Forelimb muscle (tissue), 1 donor: ENCODE measurements around the gene WWOX. TPM values are rescaled to one million over a fixed set of nuclear protein-coding genes. Genes with fewer than 3 reads are reported as not detected.
"Not testable (repeated sequence)": the region's sequence is repeated elsewhere in the genome, so short reads cannot be mapped to it uniquely, and the experiment has no call there.

Experiments used
- DNase-seq: peaks from one replicate; pipeline ENCODE4 v3.0.0-alpha.2; 2013; ENCODE audit warnings: low read depth
- polyA plus RNA-seq: library from polyadenylated mRNA; unstranded; fragments of 120-200 nt; gene quantifications from one replicate; pipeline ENCODE4 v1.2.1, GENCODE V29; 2013; ENCODE audit not compliant: insufficient read length

The WWOX gene
- polyA plus RNA-seq, 1 donor: 11.9 TPM

DNA sequence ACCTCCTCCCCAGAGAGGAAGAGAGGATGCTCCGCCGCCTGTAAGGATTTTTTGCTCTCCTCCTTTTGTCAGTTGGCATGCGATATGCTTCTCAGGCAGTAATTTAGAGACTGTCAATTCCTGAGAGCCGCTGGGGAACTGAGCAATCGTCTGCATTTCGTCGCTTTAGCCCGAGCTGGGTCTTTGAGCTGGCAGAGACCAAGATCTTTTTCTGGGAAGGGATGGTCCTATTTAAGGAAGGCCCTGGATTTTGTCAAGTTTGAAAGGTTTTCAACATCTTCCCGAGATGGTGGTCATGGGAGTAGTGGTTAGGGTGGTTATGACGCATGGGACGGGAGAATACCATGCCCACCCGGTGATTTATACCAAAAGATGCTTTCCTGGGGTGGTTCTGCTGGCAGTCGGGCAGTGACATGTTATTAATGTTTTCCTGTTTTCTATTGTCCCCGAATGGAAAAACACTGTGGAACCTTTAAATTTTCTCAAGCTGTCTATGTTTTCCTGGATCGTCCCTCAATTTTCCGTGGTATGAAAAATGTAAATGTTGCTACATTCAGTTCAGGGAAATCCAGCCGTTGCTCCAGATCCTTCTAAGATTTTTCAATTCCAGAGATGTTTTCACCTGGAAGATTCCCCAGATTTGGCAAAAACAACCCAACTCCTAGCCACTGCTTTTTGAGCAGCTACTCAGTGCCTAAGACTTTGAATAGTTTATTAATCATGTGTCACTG is 914.6 kb downstream of the WWOX start:
- DNase-seq: peak; percentile 39

DNA sequence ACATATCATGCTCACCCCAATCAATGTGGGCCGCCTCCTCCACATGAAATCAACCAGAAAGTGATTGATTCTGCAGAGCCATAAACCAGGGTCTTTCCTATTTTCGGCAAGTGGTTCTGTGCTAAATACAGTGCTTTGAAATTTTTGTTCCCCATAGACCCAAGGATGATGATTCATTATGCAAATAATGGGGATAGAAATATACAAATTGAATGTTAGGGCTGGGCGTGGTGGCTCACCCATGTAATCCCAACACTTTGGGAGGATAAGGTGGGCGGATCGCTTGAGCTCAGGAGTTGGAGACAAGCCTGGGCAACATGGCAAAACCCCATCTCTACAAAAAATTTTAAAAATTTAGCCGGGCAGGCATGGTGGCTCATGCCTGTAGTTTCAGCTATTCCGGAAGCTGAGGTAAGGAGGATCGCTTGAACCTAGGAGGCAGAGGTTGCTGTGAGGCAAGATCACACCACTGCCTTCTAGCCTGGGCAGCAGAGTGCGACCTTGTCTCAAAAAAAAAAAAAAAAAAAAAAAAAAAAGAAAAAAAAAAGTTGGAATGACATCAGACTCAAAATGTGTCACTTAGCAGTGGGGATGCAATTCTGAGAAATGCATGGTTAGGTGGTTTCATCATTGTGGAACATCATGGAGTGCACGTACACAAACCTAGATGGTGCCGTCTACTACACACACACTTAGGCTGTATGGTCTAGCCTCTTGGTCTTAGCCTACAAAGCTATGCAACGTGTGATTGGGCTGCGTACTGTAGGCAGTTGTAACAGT is 919.4 kb downstream of the WWOX start:
- no peak for DNase-seq

DNA sequence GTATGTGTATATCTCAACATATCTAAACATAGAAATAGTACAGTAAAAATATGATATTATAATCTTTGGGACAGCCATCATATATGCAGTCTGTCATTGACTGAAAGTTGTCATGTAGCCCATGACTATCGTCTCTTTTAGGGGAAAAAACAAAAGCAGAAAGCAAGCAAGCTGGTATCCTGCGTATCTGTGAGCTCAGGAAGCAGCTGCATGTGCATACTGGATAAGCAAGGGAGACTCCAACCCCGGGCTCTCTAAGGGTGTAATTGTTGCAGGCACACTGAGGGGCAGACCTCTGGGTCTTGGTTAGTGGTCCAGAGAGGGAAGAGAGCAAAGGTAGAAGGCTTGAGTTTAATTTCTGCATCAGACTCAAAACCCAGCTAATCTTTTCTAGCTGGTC is 920.0 kb downstream of the WWOX start:
- no peak for DNase-seq

DNA sequence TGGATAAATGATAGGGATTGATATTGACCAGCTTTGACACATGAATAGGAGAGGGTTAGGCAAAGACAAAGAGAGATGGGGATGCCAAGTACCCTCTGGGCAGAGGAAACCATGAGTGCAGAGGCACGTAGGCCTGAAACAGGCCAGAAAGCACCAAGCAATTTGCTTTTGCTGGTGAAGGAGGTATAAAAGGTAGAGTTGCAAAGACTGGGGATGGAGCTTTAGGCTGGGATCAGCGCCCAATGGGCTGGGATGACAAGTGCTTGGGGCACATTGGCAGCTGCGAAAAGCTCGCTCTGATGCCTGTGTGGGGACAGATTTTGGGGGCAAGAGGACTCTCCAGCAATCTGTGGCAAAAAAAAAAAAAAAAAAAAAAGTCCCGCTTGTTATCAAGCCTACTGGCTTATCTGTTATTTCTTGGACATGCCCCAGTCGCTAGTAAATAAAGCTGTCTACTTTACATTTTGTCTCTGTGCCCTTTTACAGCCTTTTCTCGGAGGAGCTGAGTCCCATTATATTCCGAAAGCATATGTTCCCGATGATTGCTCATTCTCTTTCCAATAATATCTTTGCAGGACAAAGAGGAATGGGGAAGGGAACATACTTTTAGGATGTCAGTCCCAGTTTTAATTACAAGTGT is 922.7 kb downstream of the WWOX start:
- DNase-seq: no peak

DNA sequence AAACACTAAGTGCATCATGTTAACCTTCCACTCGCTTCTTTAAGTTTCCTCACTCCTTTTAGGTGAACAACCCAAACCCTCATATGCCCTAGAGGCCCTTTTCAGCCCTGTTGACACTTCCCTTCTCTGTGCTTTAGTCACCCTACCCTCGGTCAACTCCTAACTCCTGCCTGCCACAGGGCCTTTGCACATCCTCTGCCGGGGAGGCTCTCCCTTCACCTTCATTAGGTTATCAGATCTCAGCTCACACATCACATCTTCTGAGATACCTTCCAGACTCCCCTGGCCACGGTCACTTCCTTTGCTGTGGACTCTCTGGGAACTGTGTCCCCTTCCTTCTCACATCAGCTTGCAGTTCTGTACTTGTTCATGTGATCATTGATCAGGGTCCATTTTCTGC is 926.7 kb downstream of the WWOX start:
- no peak for DNase-seq

DNA sequence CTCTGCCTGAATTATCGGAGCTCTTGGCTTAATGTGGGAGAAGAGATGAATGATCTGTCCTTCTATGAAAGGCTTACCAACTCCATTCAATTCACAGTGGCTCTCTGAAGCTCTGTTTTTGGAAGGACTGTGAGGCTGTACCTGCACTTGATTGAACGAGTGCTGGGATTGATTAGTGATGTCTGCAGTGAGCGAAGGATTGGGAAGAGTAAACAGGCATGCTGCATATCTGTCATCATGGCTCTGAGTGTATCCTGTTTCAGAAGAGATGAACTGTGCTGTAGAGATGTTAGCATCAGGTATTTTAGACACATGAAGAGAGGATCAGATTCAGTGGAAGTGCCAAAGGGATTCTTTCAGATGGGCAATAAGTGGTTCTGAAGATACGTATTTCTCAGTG is 937.1 kb downstream of the WWOX start:
- DNase-seq: no peak

DNA sequence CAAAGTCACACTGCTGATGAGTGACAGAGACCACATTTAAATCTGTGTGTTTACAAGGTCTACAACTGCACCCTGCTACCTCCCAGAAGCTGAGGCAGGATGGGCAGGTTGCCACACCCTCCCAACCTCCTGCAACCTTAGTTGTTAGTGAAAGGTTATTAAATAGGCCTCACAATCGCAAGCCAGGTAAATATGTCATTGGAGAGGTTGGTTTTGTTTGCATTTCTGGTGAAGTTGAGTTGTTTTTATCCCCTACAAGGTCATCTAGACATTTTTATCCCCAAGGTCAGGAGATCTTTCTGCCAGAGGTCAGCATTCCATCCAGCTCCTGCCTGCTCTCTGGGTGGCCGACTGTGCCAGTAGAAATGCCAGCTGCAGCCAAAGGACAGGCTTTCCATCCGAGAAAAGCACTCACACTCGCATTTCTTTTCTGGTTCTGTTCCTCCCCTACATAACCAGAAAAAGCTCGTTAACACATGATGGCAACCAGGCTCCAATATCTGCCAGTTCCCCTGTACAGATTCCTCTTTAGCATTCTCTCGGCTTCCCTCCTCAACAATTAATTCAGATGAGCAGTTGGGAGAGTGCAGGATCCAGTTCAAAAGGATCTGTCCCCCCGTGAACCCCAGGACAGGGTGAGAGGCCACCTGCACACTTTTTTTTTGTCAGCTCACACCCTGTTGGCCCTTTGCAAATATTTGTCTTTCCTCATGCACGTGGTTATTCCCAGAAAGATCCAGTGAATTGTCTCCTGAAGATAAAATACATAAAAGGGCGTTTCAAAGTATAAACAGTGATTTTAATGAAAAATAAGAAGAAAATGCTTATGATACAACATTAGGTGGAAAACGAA is 938.3 kb downstream of the WWOX start:
- no peak for DNase-seq

DNA sequence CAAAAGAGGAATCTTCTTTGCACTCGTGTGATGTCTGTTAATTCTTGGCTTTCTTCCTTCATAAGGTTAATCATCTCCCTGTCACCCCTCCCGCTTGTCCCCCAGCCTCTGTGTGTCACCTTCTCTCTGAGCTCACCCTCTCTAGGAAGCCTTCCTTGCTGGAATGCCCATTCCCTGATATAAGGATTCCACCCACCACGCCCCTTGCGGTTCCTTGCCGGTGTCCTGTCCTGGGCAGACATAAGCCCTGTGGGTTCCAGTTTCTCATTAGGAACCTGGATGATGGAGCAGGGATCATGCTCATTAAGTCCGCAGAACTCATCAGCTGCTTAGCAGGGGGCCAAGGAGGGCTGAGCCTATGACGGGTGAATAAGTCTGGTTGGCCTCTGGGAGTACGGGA is 941.8 kb downstream of the WWOX start:
- no peak for DNase-seq

DNA sequence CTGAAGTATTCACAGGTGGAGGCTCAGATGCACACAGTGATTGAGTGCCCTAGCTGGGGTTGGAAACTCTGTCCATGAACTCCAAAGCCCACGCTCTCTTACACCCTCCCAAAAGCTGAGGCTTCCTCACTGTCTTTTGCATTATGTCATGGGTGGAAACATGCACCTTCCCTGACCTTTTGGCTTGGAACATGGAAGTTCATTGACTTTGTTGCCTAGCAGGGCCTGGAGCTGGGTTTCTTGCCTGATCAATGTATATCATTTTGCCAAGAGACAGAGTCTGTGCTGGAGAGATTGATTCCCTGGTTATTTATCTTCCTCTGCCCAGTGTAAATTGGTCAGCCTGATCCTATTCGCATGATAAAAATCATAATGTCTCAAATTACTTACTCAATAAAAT is 942.7 kb downstream of the WWOX start:
- DNase-seq: no peak

DNA sequence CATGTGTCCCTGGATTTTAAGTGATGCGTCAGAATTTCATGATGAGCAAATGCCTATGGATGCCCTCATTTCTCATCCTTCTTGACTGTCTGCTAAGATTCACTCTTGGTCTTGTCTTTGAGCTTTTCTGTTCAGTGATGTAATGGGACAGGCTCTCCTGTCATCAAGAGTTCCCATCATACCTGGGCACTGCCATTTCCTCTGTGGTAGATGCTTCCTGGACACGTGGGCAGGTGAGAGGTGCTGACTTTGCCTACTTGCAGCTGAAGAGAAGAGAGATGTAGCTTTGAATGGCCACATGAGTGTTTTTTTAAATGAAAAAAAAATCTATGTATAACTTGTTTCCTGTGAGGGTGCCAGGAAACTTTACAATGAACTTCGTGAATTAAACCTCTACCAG is 943.4 kb downstream of the WWOX start:
- no peak for DNase-seq

DNA sequence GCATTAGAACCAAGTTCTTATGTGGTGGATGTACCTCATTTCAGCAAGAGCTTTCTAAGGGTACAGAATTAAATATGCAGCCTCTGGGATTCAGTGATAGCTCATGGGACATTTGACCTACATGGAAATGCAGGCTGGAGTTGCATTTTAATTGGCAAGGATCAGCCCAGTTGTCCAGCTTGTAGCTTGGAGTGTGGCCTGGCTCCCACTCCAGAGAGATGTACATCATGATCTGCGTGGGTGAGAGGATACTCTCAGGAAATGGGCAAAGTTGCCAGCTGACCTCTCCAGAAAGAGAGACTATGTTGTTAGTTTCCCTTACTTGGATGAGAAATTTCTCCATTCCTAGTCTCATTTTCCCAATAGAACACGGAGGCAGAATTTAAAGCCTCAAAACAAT is 945.7 kb downstream of the WWOX start:
- DNase-seq: no peak

DNA sequence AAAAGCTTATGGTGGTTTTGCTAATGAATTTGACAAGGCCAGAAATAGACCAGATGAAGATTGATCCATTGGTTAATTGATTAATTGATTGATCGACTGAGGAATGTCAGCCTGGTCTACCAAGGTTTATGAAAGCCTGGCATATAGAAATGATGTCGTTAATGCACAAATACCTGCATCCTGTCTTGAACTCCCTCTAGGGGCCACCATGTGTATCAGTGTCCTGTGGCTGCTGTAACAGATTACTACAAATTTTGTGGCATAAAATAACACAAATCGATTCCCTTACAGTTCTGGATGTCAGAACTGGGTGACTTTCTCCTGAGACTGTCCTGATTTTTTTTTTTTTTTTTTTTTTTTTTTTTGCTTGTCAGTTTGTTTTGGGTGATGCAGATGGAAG is 947.9 kb downstream of the WWOX start:
- no peak for DNase-seq

DNA sequence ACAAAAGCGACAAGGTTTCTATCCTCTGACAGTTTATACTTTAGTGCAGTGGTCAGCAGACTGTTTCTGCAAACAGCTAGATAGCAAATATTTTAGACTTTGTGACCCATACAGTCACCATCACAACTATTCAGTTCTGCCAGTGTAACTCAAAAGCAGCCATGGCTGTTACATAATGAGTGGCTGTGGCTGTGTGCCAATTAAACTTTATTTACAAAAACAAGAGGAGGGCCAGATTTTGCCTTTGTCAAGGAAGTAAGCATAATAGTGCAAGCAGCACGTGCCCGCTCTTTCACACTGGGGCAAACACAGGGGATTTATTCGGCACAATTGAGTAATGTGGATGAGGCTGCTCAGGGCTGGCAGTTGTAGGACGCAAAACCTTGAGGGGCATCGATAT is 949.6 kb downstream of the WWOX start:
- no peak for DNase-seq

DNA sequence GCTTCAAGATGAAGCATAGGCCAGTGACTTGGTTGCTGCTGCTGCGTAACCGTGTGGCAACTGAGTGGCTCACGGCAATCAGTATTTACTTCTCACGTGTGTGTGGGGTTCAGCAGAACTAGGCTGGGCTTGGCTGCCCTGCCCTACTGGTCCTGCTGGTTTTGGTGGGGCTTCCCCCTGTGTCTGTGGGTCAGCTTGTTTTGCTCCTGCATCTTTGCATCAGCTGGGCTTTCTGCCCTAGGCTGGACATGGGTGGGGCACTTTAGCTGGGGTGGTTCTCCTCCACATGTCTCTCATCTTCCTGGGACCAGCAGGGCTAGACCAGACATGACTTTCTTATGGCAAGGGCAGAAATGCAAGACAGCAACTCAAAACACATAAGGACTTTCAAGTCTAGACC is 950.6 kb downstream of the WWOX start:
- no peak for DNase-seq

DNA sequence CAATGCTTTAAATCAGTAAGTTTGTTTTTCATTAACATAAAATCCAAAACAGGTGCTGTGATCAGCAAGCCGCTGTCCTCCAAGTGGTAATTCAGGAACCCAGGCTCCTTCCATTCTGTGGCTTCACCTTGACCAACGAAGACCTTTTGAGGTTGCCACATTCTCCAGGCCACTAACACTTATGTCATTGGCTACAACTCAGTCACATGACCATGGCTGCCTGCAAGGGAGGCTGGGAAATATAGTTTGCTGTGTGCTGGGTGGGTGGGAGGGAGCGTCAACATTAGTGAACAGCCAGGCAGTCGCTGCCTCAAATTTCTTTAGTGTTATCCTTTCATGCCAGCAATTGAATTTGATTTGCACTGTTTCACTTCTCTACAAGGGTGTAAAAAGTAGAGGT is 951.9 kb downstream of the WWOX start:
- DNase-seq: no peak

DNA sequence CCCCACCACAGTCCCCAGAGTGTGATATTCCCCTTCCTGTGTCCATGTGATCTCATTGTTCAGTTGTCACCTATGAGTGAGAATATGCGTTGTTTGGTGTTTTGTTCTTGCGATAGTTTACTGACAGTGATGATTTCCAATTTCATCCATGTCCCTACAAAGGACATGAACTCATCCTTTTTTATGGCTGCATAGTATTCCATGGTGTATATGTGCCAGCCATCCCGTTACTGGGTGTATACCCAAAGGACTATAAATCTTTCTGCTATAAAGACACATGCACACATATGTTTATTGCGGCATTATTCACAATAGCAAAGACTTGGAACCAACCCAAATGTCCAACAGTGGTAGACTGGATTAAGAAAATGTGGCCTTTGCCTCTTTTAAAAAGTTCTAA is 952.7 kb downstream of the WWOX start:
- DNase-seq: not testable (repeated sequence)

DNA sequence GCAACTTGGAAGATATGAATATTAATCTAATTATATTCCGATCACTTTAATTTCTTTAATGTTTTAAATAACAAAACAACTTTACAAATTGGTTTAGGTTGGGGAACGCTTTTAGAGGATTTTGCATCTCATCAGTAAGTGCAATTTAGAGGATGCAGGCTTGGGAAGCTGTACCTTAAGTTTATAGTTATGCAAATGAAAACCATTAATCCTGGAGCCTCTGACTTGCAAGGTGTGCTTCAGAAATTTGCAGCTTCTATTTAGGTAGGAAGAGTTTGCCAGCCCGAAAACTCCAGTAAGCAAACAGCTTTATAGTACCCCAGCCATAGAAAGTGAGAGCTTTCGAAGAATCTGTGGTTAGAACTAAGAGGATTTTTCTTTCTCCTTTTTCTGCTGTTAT is 954.1 kb downstream of the WWOX start:
- DNase-seq: no peak

DNA sequence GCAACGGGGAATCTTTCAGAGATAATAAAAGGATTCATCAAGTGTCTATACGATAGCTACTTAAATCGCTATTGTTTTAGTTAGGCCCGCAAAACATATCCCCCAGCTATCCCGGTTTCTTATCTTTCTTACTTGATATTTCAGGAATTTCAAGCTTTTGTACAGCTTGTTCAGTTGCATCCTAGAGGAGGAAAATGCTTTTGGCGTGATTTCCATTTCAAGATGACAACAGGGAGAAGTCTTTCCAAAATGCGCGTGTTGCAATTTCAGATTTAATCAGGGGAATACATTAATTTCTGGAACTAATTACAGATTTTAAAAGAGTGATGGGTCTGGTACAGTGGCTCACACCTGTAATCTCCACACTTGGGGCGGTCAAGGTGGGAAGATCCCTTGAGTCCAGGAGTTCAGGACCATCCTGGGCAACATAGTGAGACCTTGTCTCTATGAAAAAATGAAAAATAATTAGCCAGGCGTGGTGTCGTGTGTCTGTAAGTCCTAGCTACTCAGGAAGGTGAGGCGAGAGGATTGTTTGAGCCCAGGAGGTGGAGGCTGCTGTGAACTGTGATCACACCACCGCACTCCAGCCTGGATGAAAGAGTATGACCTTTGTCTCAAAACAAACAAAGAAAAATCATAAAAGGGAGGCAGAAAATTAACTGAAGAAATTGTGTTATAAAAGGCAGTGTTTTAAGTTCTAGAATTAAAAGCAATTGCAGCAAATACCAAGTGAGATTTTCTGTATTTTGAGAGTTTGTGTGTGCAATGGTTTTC is 954.9 kb downstream of the WWOX start:
- no peak for DNase-seq

DNA sequence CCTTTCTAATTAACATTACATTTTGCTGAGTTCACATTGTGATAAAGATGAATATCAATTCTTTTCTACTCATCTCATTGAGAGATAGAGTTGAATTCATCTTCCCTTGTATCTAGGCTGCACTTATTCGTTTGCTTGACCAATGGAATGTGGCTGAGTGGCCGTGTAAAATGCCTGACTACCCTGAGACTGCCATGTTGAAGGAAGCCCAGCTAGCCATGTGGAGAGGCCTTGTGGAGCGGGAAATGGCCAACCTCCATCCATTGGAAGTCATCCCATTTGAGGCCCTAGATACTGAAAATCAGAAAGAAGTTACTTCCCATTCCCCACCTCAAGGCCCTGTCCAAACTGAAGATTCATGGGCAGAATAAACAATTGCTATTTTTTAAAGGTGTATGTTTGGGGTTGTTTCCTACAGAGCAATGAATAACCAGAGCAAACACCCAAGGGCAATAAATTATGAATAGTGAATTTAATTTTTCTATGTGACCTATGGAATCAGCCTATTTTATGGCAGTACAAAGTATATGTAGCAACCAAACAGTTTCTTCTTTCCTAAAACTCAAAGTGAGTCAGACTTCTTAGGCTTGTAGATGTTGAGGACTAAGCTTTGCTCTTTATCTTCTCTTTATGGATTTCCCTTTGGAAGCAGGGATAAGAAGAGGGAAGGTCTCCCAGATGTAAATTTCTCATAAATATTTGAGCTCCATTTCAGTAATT is 956.0 kb downstream of the WWOX start:
- DNase-seq: no peak

DNA sequence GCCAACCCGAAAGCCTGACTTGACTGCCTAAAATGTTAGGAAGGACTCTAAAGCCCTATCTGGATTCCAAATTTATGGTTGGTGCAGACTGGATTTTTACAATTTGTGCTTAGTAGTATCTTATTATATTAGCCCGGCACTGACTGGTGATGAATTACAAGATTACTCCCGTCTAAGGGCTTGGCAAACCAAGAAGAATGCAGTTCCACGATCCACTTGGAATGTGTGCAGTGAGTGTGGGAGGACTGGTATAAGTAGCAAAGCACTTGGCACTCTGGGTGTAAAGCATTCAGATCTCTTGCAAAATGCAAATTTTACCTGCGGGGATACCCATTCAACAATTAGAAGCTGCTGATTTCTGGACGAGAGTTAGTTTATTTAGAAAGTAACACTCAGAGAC is 961.7 kb downstream of the WWOX start:
- no peak for DNase-seq

DNA sequence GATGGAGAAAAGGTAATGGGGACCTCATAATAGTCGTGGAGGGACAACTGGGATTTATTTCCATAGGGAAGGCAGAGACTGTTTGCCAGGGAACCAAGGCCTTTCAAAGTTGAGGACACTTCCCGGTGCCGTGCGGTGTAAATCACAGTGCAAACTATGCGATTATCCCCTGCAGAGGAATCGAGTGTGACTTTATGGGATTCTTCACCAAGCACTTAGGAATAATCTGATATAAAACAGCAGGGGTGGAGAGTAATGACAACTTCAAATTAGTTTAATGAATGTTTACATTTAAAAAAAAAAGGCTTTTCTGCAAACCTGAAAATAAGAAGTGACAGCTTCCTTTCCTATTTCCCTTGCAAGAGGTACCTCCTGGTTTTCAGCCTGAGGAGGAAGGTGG is 962.9 kb downstream of the WWOX start:
- no peak for DNase-seq
